K562 (cell line): Measurements from ENCODE around the gene KRT36. TPM values are rescaled to one million over a fixed set of nuclear protein-coding genes. Genes with fewer than 3 reads are reported as not detected.

ENCODE experiments used
- ATF6 ChIP-seq: sonication (generic); formaldehyde crosslinking; IDR thresholded peaks from 2 replicates; pipeline ENCODE4 v1.4.0; 2020; ENCODE audit warnings: mild to moderate bottlenecking, missing genetic modification reagents
- FIP1L1 ChIP-seq: fragments of 200-400 bp; formaldehyde crosslinking; IDR thresholded peaks from 2 replicates; pipeline ENCODE4 v1.6.1; 2018; ENCODE audit warnings: mild to moderate bottlenecking, low read depth, low read length; ENCODE audit not compliant: poor library complexity, severe bottlenecking
- GTF2A2 ChIP-seq: IDR thresholded peaks from 2 replicates; pipeline ENCODE4 v1.6.1; 2016; ENCODE audit warnings: mild to moderate bottlenecking, missing genetic modification characterization, missing compliant biosample characterization
- GTF2B ChIP-seq: IDR thresholded peaks from 2 replicates; pipeline ENCODE4 v1.6.1; 2011; ENCODE audit not compliant: insufficient read length; ENCODE audit errors: extremely low read depth
- HMGN3 ChIP-seq: IDR thresholded peaks from 2 replicates; pipeline ENCODE4 v1.6.1; 2011; ENCODE audit warnings: borderline replicate concordance, low read depth, mild to moderate bottlenecking, mixed read lengths, low read length; ENCODE audit not compliant: insufficient read length; ENCODE audit errors: extremely low read depth
- IRF9 ChIP-seq: fragments of 450-650 bp; IDR thresholded peaks from 2 replicates; pipeline ENCODE4 v1.6.1; 2016; ENCODE audit warnings: missing biosample characterization, missing genetic modification characterization
- KLF10 ChIP-seq: fragments of 250-450 bp; sonication (Bioruptor Pico); IDR thresholded peaks from 2 replicates; pipeline ENCODE4 v1.6.1; 2021; ENCODE audit warnings: matching md5 sums
- TRIM24 ChIP-seq, 2 experiments: fragments of 450-650 bp; IDR thresholded peaks; 2 replicates each; pipeline ENCODE4 v1.6.1; 2016
- ZNF212 ChIP-seq: fragments of 450-650 bp; formaldehyde crosslinking; IDR thresholded peaks from 2 replicates; pipeline ENCODE4 v1.4.0; 2020; ENCODE audit warnings: mild to moderate bottlenecking
- ZNF3 ChIP-seq: fragments of 250-450 bp; sonication (Bioruptor Pico); IDR thresholded peaks from 2 replicates; pipeline ENCODE4 v1.5.0; 2021; ENCODE audit warnings: mild to moderate bottlenecking, moderate library complexity
- polyA plus RNA-seq, 8 experiments: library from polyadenylated mRNA; depleted of rRNA in 4 of 8; stranded (reverse) in 5 of 8; unstranded in 3 of 8; fragments of >200 nt; fragmentation: Nextera tagmentation in 2 of 8; fragmentation: Illumina TruSeq in 1 of 8; extraction: Ambion mirVana in 2 of 8; extraction: Trizol in 1 of 8; gene quantifications; 2 replicates each; pipeline versions ENCODE4 v1.2.1 to v1.2.3, GENCODE V29; 2011 to 2014; ENCODE audit warnings: inconsistent platforms in 1 of 8, missing spikeins in 1 of 8
- total RNA-seq, 7 experiments: library from RNA; depleted of rRNA in 6 of 7; stranded (reverse); fragments of >200 nt in 6 of 7; fragmentation: Illumina TruSeq in 2 of 7; extraction: Trizol in 2 of 7; gene quantifications; 2 replicates each; pipeline versions ENCODE4 v1.2.1 to v1.2.3, GENCODE V29; 2011 to 2021; ENCODE audit warnings: low replicate concordance in 1 of 7
- TF ChIP-seq, protein P1 (sequence below): IDR thresholded peaks from 2 replicates; pipeline ENCODE4 v1.6.1; 2014; ENCODE audit warnings: antibody characterized with exemption
- TF ChIP-seq, protein P2 (sequence below): fragments of 450-650 bp; formaldehyde crosslinking; IDR thresholded peaks from 2 replicates; pipeline ENCODE4 v1.4.0; 2020; ENCODE audit warnings: mild to moderate bottlenecking, moderate library complexity
- TF ChIP-seq, protein P3 (sequence below): fragments of 250-450 bp; sonication (Bioruptor Pico); IDR thresholded peaks from 2 replicates; pipeline ENCODE4 v1.8.0; 2022; ENCODE audit warnings: inconsistent platforms, mild to moderate bottlenecking, moderate library complexity, borderline replicate concordance

The KRT36 gene
- total and polyA plus RNA-seq, 9 of the 15 experiments (the other 6 are each of a cell fraction or from before 2014, with no cell fraction given) = 0.04 TPM; not detected in 8

DNA sequence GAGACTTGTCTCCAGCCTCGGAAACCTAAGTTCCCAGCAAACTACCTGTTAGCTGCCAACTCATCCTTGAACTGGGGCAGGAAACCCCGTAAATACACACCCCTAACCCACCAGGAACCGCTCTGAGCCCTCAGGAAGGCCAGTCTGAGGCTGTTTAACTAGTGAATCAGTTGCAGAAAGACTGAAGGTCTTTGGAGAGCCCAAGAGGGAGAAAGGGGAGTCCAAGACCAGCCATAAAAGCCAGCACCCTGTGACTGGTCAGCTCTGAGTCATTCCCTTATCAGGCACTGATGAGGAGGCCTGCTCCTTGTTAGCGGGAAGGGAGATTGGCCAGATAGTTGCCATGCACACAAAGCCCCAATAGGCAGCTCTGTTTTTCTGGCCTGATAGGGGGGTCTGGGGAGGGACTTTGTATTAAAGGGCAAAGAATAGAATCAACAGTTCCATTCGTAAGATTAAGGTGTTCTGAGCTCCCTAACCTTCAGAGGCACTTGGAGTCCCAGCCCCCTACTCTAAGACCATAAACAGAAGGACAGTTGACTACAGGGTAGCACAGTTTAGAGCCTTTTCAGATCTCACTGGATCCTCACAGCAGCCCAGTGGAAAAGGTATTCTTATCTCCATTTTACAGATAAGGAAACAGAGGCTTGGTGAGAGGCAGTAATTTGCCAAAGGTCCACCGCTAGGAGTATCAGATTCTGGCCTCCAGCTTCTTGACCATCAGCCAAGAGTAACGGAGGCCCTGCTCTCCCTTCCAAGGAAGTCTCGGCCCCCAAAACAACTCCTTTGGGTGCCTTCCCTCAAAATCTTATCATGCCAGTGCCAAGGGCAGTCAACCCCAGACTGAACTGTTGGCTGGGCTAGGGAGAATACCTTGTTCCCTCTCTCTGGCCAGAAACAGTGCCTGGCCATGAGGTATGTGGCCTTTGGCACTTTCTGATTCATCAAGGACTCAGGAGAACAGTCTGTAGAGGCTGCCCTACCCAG, 40.6 kb upstream of the KRT36 start (continued):
- no peak for TF ChIP-seq HMGN3
- no peak for TF ChIP-seq IRF9 (tag)
- TF ChIP-seq, protein P1, sequence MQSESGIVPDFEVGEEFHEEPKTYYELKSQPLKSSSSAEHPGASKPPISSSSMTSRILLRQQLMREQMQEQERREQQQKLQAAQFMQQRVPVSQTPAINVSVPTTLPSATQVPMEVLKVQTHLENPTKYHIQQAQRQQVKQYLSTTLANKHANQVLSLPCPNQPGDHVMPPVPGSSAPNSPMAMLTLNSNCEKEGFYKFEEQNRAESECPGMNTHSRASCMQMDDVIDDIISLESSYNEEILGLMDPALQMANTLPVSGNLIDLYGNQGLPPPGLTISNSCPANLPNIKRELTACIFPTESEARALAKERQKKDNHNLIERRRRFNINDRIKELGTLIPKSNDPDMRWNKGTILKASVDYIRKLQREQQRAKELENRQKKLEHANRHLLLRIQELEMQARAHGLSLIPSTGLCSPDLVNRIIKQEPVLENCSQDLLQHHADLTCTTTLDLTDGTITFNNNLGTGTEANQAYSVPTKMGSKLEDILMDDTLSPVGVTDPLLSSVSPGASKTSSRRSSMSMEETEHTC = peak; percentile 92
- 0 out of 2 replicates have a peak, but pooled peaks have one; percentile 40 for TF ChIP-seq ZNF3 (CRISPR knock-in tag)
- TF ChIP-seq FIP1L1 = no peak
- no peak for TF ChIP-seq ATF6 (CRISPR knock-in tag)
- 0 out of 2 replicates have a peak, but pooled peaks have one; percentile 24 for TF ChIP-seq ZNF212 (CRISPR knock-in tag)
- no peak for TF ChIP-seq GTF2A2 (tag)
- TF ChIP-seq KLF10 (CRISPR knock-in tag) = no peak
- TF ChIP-seq TRIM24 (IDR thresholded peaks at IDR 0.05) = no peak
- TF ChIP-seq, protein P2, sequence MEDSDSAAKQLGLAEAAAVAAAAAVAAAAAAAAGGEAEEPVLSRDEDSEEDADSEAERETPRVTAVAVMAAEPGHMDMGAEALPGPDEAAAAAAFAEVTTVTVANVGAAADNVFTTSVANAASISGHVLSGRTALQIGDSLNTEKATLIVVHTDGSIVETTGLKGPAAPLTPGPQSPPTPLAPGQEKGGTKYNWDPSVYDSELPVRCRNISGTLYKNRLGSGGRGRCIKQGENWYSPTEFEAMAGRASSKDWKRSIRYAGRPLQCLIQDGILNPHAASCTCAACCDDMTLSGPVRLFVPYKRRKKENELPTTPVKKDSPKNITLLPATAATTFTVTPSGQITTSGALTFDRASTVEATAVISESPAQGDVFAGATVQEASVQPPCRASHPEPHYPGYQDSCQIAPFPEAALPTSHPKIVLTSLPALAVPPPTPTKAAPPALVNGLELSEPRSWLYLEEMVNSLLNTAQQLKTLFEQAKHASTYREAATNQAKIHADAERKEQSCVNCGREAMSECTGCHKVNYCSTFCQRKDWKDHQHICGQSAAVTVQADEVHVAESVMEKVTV (CRISPR knock-in tag) = peak; percentile 37; the same call in 1 of the 2 replicates
- TF ChIP-seq, protein P3, sequence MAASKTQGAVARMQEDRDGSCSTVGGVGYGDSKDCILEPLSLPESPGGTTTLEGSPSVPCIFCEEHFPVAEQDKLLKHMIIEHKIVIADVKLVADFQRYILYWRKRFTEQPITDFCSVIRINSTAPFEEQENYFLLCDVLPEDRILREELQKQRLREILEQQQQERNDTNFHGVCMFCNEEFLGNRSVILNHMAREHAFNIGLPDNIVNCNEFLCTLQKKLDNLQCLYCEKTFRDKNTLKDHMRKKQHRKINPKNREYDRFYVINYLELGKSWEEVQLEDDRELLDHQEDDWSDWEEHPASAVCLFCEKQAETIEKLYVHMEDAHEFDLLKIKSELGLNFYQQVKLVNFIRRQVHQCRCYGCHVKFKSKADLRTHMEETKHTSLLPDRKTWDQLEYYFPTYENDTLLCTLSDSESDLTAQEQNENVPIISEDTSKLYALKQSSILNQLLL (CRISPR knock-in tag) = no peak
- TF ChIP-seq GTF2B = no peak
